H9 (cell line): Measurements from ENCODE around the gene MCF2L. TPM values are rescaled to one million over a fixed set of nuclear protein-coding genes. Genes with fewer than 3 reads are reported as not detected.

ENCODE experiments used
- DNase-seq: peaks from one replicate; pipeline ENCODE4 v3.0.0-alpha.2; 2017
- H2AFZ ChIP-seq: one replicate; pipeline ENCODE4 v1.6.1; 2013; ENCODE audit warnings: mild to moderate bottlenecking, low read length, control low read depth, moderate library complexity
- H2AK5ac ChIP-seq: 2 replicates; pipeline ENCODE4 v1.6.1; 2013; ENCODE audit warnings: low read length, control low read depth, mixed read lengths; ENCODE audit not compliant: insufficient read length
- H2BK120ac ChIP-seq: one replicate; pipeline ENCODE4 v1.6.1; 2013; ENCODE audit warnings: low read depth, mild to moderate bottlenecking, low read length, control low read depth, inconsistent platforms; ENCODE audit not compliant: poor library complexity, severe bottlenecking
- H2BK12ac ChIP-seq: 2 replicates; pipeline ENCODE4 v1.6.1; 2013; ENCODE audit warnings: low read length, control low read depth, mixed read lengths, low read depth; ENCODE audit not compliant: insufficient read length
- H2BK15ac ChIP-seq: 2 replicates; pipeline ENCODE4 v1.6.1; 2013; ENCODE audit warnings: low read depth, low read length, control low read depth
- H2BK20ac ChIP-seq: one replicate; pipeline ENCODE4 v1.6.1; 2013; ENCODE audit warnings: low read depth, mild to moderate bottlenecking, low read length, control low read depth, inconsistent platforms; ENCODE audit not compliant: poor library complexity, severe bottlenecking
- H2BK5ac ChIP-seq: 2 replicates; pipeline ENCODE4 v1.6.1; 2013; ENCODE audit warnings: low read length, control low read depth, mixed read lengths; ENCODE audit not compliant: insufficient read length
- H3K14ac ChIP-seq: 2 replicates; pipeline ENCODE4 v1.6.1; 2013; ENCODE audit warnings: low read length, control low read depth; ENCODE audit not compliant: insufficient read depth
- H3K18ac ChIP-seq: 2 replicates; pipeline ENCODE4 v1.6.1; 2013; ENCODE audit warnings: low read depth, mild to moderate bottlenecking, mixed read lengths, low read length, control low read depth; ENCODE audit not compliant: insufficient read length
- H3K23ac ChIP-seq: 2 replicates; pipeline ENCODE4 v1.6.1; 2013; ENCODE audit warnings: low read length, control low read depth, mixed read lengths, low read depth; ENCODE audit not compliant: insufficient read length
- H3K23me2 ChIP-seq: 2 replicates; pipeline ENCODE4 v1.6.1; 2013; ENCODE audit warnings: low read depth, mild to moderate bottlenecking, mixed read lengths, low read length, control low read depth; ENCODE audit not compliant: insufficient read length, poor library complexity, severe bottlenecking
- H3K27ac ChIP-seq: 2 replicates; pipeline ENCODE4 v1.5.1; 2013; ENCODE audit warnings: low read length, control low read depth, mixed read lengths, low read depth; ENCODE audit not compliant: insufficient read length
- H3K27me3 ChIP-seq: 2 replicates; pipeline ENCODE4 v1.6.1; 2013; ENCODE audit warnings: low read length, control low read depth, inconsistent platforms; ENCODE audit not compliant: insufficient read depth
- H3K4ac ChIP-seq: 2 replicates; pipeline ENCODE4 v1.6.1; 2013; ENCODE audit warnings: low read depth, mild to moderate bottlenecking, control low read depth, inconsistent platforms, low read length, moderate library complexity
- H3K4me1 ChIP-seq: 2 replicates; pipeline ENCODE4 v1.6.1; 2013; ENCODE audit warnings: low read length, control low read depth, inconsistent platforms; ENCODE audit not compliant: insufficient read depth
- H3K4me2 ChIP-seq: 2 replicates; pipeline ENCODE4 v1.6.1; 2013; ENCODE audit warnings: low read length, control low read depth, mixed read lengths; ENCODE audit not compliant: insufficient read length, insufficient read depth
- H3K56ac ChIP-seq: 2 replicates; pipeline ENCODE4 v1.6.1; 2013; ENCODE audit warnings: low read depth, mild to moderate bottlenecking, mixed read lengths, low read length, control low read depth; ENCODE audit not compliant: insufficient read length
- H3K79me1 ChIP-seq: 2 replicates; pipeline ENCODE4 v1.6.1; 2013; ENCODE audit warnings: low read depth, mild to moderate bottlenecking, moderate library complexity, low read length, control low read depth, inconsistent platforms; ENCODE audit not compliant: insufficient read depth, poor library complexity, severe bottlenecking
- H3K79me2 ChIP-seq: 2 replicates; pipeline ENCODE4 v1.6.1; 2013; ENCODE audit warnings: low read length, control low read depth, inconsistent platforms; ENCODE audit not compliant: insufficient read depth
- H3K9ac ChIP-seq: 2 replicates; pipeline ENCODE4 v1.6.1; 2013; ENCODE audit warnings: low read length, control low read depth, mixed read lengths; ENCODE audit not compliant: insufficient read length; ENCODE audit errors: extremely low read depth
- H3K9me3 ChIP-seq: one replicate; pipeline ENCODE4 v1.6.1; 2013; ENCODE audit warnings: low read depth, low read length, inconsistent platforms; ENCODE audit not compliant: control insufficient read depth
- H3T11ph ChIP-seq: one replicate; pipeline ENCODE4 v1.6.1; 2013; ENCODE audit warnings: mild to moderate bottlenecking, low read length, control low read depth, inconsistent platforms
- H4K20me1 ChIP-seq: one replicate; pipeline ENCODE4 v1.6.1; 2013; ENCODE audit not compliant: control insufficient read depth, insufficient read length, insufficient read depth
- H4K5ac ChIP-seq: 2 replicates; pipeline ENCODE4 v1.6.1; 2013; ENCODE audit warnings: low read depth, mild to moderate bottlenecking, mixed read lengths, low read length, control low read depth; ENCODE audit not compliant: insufficient read length
- H4K8ac ChIP-seq: replicated peaks from 2 replicates; pipeline ENCODE4 v1.6.1; 2013; ENCODE audit warnings: low read length, control low read depth, mixed read lengths, low read depth; ENCODE audit not compliant: insufficient read length
- H4K91ac ChIP-seq: 2 replicates; pipeline ENCODE4 v1.6.1; 2013; ENCODE audit warnings: low read depth, mild to moderate bottlenecking, moderate library complexity, mixed read lengths, low read length, control low read depth; ENCODE audit not compliant: insufficient read length
- H3K27ac Mint-ChIP-seq, 3 experiments: 2 replicates in 2 of 3; 3 replicates in 1 of 3; pipeline ENCODE4 v1.8.0; 2020 to 2021; ENCODE audit warnings: mixed read lengths in 3 of 3, mild to moderate bottlenecking in 1 of 3, moderate library complexity in 1 of 3
- H3K27me3 Mint-ChIP-seq: 2 replicates; pipeline ENCODE4 v1.8.0; 2021; ENCODE audit warnings: low read depth, mild to moderate bottlenecking, moderate library complexity, mixed read lengths
- H3K36me3 Mint-ChIP-seq, 3 experiments: 2 replicates in 2 of 3; 3 replicates in 1 of 3; pipeline ENCODE4 v1.8.0; 2020 to 2021; ENCODE audit warnings: low read depth in 3 of 3, mixed read lengths in 3 of 3; ENCODE audit not compliant: insufficient read depth in 1 of 3
- H3K4me1 Mint-ChIP-seq, 2 experiments: 2 replicates each; pipeline ENCODE4 v1.8.0; 2020; ENCODE audit warnings: mixed read lengths in 2 of 2
- H3K4me3 Mint-ChIP-seq, 2 experiments: 2 replicates in 1 of 2; 3 replicates in 1 of 2; pipeline ENCODE4 v1.8.0; 2020 to 2021; ENCODE audit warnings: mild to moderate bottlenecking in 2 of 2, mixed read lengths in 2 of 2, moderate library complexity in 1 of 2
- H3K9me3 Mint-ChIP-seq, 2 experiments: 2 replicates in 1 of 2; 3 replicates in 1 of 2; pipeline ENCODE4 v1.8.0; 2020; ENCODE audit warnings: mild to moderate bottlenecking in 2 of 2, mixed read lengths in 2 of 2, moderate library complexity in 1 of 2
- WGBS: extraction: QIAGEN DNeasy Blood & Tissue Kit; methylation state at CpG from one replicate; pipeline ENCODE4 v1.1.7; 2013; ENCODE audit warnings: missing lambda C conversion rate, low lambda C conversion rate, mixed read lengths; ENCODE audit not compliant: insufficient read length; ENCODE audit errors: extremely low coverage; 5-methylcytosine and 5-hydroxymethylcytosine counted together
- total RNA-seq: library from RNA; stranded (reverse); gene quantifications from 2 replicates; pipeline ENCODE4 v1.2.1, GENCODE V29; 2021
- TF ChIP-seq, protein P1 (sequence below): fragments of 200-600 bp; sonication (generic); conservative IDR thresholded peaks from 3 replicates; pipeline ENCODE4 v1.8.0; 2021; ENCODE audit warnings: antibody characterized with exemption, mild to moderate bottlenecking

The MCF2L gene
- total RNA-seq, 1 experiment from 2014 or later = 18.5 TPM

DNA sequence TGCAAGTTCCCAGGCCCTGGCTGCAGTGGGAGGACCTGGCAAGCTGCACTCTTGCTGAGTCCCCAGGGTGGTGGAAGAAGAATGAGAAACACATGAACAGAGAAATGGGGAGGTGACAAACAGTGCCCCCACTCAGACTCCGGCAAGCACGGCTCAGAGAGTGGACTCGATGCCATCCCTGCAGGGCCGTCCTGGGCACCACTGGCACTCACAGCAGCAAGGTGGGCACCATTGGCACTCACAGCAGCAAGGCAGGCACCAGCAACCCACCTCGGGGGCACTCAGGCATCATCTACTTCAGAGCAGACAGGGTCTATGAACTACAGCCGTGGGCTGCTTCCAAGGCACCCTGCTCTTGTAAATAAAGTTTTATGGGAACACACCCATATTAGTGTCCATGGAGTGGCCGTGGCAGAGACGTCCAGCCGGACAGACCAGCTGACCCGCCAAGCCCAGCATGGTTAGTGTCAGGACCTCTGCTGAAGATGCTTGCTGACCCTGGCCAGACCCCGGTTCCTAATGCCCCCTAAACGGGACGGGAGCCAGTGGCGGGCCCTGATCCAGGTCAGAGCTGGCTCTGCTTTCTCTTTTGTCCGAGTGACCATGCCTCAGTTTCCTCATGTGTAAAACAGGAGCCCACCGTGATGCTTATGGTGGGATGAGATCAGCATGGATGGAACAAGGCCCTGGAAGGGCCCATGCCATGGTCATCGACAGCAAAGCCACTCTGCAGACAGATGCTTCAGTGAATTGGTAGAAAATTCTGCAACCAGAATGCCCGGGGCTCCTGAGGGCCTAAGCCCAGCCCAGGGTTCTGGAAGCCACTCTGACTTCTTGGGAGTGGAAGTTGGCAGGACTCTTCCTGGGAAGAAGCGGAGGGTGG, 151.5 kb downstream of the MCF2L start:
- Histone ChIP-seq H3K4ac (no peak overlapping the region), H4K8ac (no peak overlapping the region), H3K14ac (no peak overlapping the region), H4K20me1 (no peaks in the 10 kb centered on the region), H4K5ac (no peak overlapping the region), H4K91ac (no peak overlapping the region), H3K56ac (no peak overlapping the region), H3K18ac (no peak overlapping the region), H3T11ph (no peak overlapping the region), H2AFZ (no peak overlapping the region), H3K79me1 (no peaks in the 10 kb centered on the region), H3K27ac (no peak overlapping the region), H3K9ac (no peak overlapping the region), H2BK12ac (no peak overlapping the region), H2BK15ac (no peak overlapping the region), H3K27me3 (no peaks in the 10 kb centered on the region), H2BK5ac (no peak overlapping the region), H3K23me2 (no peaks in the 10 kb centered on the region), H3K4me1 (no peaks in the 10 kb centered on the region; the same call in 1 of the 2 replicates), H3K4me2 (no peak overlapping the region), H2AK5ac (no peak overlapping the region), H2BK20ac (no peak overlapping the region), H3K79me2 (no peaks in the 10 kb centered on the region), H3K9me3 (no peaks in the 10 kb centered on the region), H2BK120ac (no peak overlapping the region), H3K23ac (no peak overlapping the region)
- Mint-ChIP-seq H3K27ac (no peak overlapping the region; a peak in 1 of 7 replicates), H3K4me1 (peaks cover 10 to 15% of the 10 kb centered on the region in 2 experiments), H3K27me3 (peaks cover 28% of the 10 kb centered on the region), H3K4me3 (no peak overlapping the region), H3K36me3 (no peaks in the 10 kb centered on the region), H3K9me3 (no peaks in the 10 kb centered on the region)
- no CpG with 5 or more reads among the region's 19 CpGs for WGBS
- TF ChIP-seq, protein P1, sequence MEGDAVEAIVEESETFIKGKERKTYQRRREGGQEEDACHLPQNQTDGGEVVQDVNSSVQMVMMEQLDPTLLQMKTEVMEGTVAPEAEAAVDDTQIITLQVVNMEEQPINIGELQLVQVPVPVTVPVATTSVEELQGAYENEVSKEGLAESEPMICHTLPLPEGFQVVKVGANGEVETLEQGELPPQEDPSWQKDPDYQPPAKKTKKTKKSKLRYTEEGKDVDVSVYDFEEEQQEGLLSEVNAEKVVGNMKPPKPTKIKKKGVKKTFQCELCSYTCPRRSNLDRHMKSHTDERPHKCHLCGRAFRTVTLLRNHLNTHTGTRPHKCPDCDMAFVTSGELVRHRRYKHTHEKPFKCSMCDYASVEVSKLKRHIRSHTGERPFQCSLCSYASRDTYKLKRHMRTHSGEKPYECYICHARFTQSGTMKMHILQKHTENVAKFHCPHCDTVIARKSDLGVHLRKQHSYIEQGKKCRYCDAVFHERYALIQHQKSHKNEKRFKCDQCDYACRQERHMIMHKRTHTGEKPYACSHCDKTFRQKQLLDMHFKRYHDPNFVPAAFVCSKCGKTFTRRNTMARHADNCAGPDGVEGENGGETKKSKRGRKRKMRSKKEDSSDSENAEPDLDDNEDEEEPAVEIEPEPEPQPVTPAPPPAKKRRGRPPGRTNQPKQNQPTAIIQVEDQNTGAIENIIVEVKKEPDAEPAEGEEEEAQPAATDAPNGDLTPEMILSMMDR = no peak
- no peak for DNase-seq
